ENCODE results near the gene LRMDA. TPM values are rescaled to one million over a fixed set of nuclear protein-coding genes. Genes with fewer than 3 reads are reported as not detected.

LRMDA gene
- total and polyA plus RNA-seq, 7 donors = 1.0 to 5.7 (median 2.5) TPM

- TF ChIP-seq, protein P1, sequence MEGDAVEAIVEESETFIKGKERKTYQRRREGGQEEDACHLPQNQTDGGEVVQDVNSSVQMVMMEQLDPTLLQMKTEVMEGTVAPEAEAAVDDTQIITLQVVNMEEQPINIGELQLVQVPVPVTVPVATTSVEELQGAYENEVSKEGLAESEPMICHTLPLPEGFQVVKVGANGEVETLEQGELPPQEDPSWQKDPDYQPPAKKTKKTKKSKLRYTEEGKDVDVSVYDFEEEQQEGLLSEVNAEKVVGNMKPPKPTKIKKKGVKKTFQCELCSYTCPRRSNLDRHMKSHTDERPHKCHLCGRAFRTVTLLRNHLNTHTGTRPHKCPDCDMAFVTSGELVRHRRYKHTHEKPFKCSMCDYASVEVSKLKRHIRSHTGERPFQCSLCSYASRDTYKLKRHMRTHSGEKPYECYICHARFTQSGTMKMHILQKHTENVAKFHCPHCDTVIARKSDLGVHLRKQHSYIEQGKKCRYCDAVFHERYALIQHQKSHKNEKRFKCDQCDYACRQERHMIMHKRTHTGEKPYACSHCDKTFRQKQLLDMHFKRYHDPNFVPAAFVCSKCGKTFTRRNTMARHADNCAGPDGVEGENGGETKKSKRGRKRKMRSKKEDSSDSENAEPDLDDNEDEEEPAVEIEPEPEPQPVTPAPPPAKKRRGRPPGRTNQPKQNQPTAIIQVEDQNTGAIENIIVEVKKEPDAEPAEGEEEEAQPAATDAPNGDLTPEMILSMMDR (IDR thresholded peaks at IDR 0.05) = no peak
Measured at GRCh38 chr10:76552091-76552873, 1120.9 kb downstream of the LRMDA start.

GRCh38 chr10:76553263-76554032 is 1122.0 kb downstream of the LRMDA start:
- TF ChIP-seq, protein P1 (IDR thresholded peaks at IDR 0.05) = no peak
- H3K4me1 ChIP-seq = no peaks in the 10 kb centered on the region
- no peak overlapping the region for H3K27ac ChIP-seq
- H3K36me3 ChIP-seq (ENCODE audit: insufficient read depth in 1 of 2, low read depth in 1 of 2) = no peaks in the 10 kb centered on the region
- no peak overlapping the region for H3K4me3 ChIP-seq
- H3K9me3 ChIP-seq = no peaks in the 10 kb centered on the region
- 79 to 91% (median 83%) methylated on average over 17 of the region's 17 CpGs for WGBS, 3 donors
- ATAC-seq = no peak
- DNase-seq = no peak
- no peaks in the 10 kb centered on the region for H3K27me3 ChIP-seq (ENCODE audit: insufficient read depth in 3 of 3, low read length in 2 of 3)
- intact Hi-C loops (cut with DNase I) = loop anchor here in 1 of 2 donors (10.0 kb wide), 1 partner anchor 451 kb away; no protein-coding TSS in a partner anchor

More at GRCh38 chr10:76552091-76552873, 1120.9 kb downstream of the LRMDA start:
- DNase-seq = no peak
- no peaks in the 10 kb centered on the region for H3K4me1 ChIP-seq
- intact Hi-C loops (cut with DNase I) = loop anchor here in 1 of 2 donors (10.0 kb wide), 1 partner anchor 453 kb away; no protein-coding TSS in a partner anchor
- H3K4me3 ChIP-seq = no peak overlapping the region
- WGBS, 3 donors = 83 to 91% (median 87%) methylated on average over 1 of the region's 1 CpG
- H3K9me3 ChIP-seq = no peaks in the 10 kb centered on the region
- no peak for ATAC-seq
- no peaks in the 10 kb centered on the region for H3K36me3 ChIP-seq (ENCODE audit: insufficient read depth in 1 of 2, low read depth in 1 of 2)
- no peaks in the 10 kb centered on the region for H3K27me3 ChIP-seq (ENCODE audit: insufficient read depth in 3 of 3, low read length in 2 of 3)
- no peak overlapping the region for H3K27ac ChIP-seq

GRCh38 chr10:76554033-76554408 is 1122.6 kb downstream of the LRMDA start:
- Histone ChIP-seq H3K9me3 (no peaks in the 10 kb centered on the region), H3K4me1 (no peaks in the 10 kb centered on the region), H3K36me3 (ENCODE audit: insufficient read depth in 1 of 2, low read depth in 1 of 2) (no peaks in the 10 kb centered on the region), H3K27ac (no peak overlapping the region), H3K4me3 (no peak overlapping the region), H3K27me3 (ENCODE audit: insufficient read depth in 3 of 3, low read length in 2 of 3) (no peaks in the 10 kb centered on the region)
- intact Hi-C loops (cut with DNase I) = loop anchor here in 1 of 2 donors (10.0 kb wide), 1 partner anchor 451 kb away; no protein-coding TSS in a partner anchor
- ATAC-seq = no peak
- WGBS, 3 donors = 93 to 98% (median 94%) methylated on average over 7 of the region's 7 CpGs
- TF ChIP-seq, protein P1 (IDR thresholded peaks at IDR 0.05) = no peak
- DNase-seq = no peak

DNA sequence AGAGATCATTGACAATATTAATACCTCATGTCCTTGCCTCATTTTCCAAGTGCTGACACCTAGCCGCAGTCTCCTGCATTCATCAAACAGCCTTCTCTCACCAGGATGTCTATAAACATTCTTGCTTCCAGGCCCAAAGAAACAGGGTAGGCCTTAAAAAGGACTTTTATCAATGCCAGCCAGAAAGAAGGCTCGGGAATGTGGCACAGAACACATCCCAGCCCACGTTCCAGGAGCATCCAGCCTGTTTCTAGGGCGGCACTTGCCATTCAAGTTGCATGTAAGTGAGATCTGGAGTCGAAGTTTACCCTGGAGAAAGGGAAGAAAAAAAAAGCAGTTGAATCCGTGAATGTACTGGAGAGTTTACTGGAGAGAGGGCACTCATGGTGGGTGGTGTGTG is 1123.1 kb downstream of the LRMDA start:
- Histone ChIP-seq H3K4me3 (no peak overlapping the region), H3K9me3 (no peaks in the 10 kb centered on the region), H3K27me3 (ENCODE audit: insufficient read depth in 3 of 3, low read length in 2 of 3) (no peaks in the 10 kb centered on the region), H3K4me1 (no peaks in the 10 kb centered on the region), H3K27ac (no peak overlapping the region), H3K36me3 (ENCODE audit: insufficient read depth in 1 of 2, low read depth in 1 of 2) (no peaks in the 10 kb centered on the region)
- ATAC-seq (no peak), DNase-seq (no peak)
- intact Hi-C loops (cut with DNase I) = loop anchor here in 1 of 2 donors (10.0 kb wide), 1 partner anchor 450 kb away; no protein-coding TSS in a partner anchor
- TF ChIP-seq, protein P1 (IDR thresholded peaks at IDR 0.05) = no peak
- WGBS, 3 donors = 78 to 87% (median 82%) methylated on average over 6 of the region's 6 CpGs
